Fibroblast of mammary gland (primary cell): ENCODE measurements around the gene LAMA5.
A peak's percentile ranks its signal among the peaks of the same experiment; 100 is the strongest.

Experiments
- DNase-seq: peaks from one replicate; pipeline ENCODE4 v3.0.0-alpha.2; 2010; ENCODE audit warnings: low read depth
- H3K4me3 ChIP-seq: 2 replicates; pipeline ENCODE4 v1.5.1; 2011; ENCODE audit warnings: low read depth, mild to moderate bottlenecking, low read length, moderate library complexity; ENCODE audit not compliant: control insufficient read depth
- TF ChIP-seq, protein P1 (sequence below): conservative IDR thresholded peaks from 2 replicates; pipeline ENCODE4 v1.5.1; 2011; ENCODE audit warnings: low read depth, low read length, inconsistent platforms; ENCODE audit not compliant: control insufficient read depth, insufficient read depth

The LAMA5 gene, protein sequence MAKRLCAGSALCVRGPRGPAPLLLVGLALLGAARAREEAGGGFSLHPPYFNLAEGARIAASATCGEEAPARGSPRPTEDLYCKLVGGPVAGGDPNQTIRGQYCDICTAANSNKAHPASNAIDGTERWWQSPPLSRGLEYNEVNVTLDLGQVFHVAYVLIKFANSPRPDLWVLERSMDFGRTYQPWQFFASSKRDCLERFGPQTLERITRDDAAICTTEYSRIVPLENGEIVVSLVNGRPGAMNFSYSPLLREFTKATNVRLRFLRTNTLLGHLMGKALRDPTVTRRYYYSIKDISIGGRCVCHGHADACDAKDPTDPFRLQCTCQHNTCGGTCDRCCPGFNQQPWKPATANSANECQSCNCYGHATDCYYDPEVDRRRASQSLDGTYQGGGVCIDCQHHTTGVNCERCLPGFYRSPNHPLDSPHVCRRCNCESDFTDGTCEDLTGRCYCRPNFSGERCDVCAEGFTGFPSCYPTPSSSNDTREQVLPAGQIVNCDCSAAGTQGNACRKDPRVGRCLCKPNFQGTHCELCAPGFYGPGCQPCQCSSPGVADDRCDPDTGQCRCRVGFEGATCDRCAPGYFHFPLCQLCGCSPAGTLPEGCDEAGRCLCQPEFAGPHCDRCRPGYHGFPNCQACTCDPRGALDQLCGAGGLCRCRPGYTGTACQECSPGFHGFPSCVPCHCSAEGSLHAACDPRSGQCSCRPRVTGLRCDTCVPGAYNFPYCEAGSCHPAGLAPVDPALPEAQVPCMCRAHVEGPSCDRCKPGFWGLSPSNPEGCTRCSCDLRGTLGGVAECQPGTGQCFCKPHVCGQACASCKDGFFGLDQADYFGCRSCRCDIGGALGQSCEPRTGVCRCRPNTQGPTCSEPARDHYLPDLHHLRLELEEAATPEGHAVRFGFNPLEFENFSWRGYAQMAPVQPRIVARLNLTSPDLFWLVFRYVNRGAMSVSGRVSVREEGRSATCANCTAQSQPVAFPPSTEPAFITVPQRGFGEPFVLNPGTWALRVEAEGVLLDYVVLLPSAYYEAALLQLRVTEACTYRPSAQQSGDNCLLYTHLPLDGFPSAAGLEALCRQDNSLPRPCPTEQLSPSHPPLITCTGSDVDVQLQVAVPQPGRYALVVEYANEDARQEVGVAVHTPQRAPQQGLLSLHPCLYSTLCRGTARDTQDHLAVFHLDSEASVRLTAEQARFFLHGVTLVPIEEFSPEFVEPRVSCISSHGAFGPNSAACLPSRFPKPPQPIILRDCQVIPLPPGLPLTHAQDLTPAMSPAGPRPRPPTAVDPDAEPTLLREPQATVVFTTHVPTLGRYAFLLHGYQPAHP (N-terminal part only)

GRCh38 chr20:62367136-62367632, at the start of gene LAMA5:
Gene LAMA5, minus strand, starts transcription at chr20:62367312. Its CDS starts 67 bp downstream, at chr20:62367245.
- DNase-seq = no peak
- peak within 1 kb of the TSS; percentile 37 for H3K4me3 ChIP-seq

GRCh38 chr20:62415354-62416111, 48.4 kb upstream of the LAMA5 start:
- TF ChIP-seq, protein P1, sequence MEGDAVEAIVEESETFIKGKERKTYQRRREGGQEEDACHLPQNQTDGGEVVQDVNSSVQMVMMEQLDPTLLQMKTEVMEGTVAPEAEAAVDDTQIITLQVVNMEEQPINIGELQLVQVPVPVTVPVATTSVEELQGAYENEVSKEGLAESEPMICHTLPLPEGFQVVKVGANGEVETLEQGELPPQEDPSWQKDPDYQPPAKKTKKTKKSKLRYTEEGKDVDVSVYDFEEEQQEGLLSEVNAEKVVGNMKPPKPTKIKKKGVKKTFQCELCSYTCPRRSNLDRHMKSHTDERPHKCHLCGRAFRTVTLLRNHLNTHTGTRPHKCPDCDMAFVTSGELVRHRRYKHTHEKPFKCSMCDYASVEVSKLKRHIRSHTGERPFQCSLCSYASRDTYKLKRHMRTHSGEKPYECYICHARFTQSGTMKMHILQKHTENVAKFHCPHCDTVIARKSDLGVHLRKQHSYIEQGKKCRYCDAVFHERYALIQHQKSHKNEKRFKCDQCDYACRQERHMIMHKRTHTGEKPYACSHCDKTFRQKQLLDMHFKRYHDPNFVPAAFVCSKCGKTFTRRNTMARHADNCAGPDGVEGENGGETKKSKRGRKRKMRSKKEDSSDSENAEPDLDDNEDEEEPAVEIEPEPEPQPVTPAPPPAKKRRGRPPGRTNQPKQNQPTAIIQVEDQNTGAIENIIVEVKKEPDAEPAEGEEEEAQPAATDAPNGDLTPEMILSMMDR = no peak
- no peak overlapping the region for H3K4me3 ChIP-seq
- DNase-seq = no peak

More at GRCh38 chr20:62367136-62367632, at the start of gene LAMA5:
- TF ChIP-seq, protein P1 = no peak

DNA sequence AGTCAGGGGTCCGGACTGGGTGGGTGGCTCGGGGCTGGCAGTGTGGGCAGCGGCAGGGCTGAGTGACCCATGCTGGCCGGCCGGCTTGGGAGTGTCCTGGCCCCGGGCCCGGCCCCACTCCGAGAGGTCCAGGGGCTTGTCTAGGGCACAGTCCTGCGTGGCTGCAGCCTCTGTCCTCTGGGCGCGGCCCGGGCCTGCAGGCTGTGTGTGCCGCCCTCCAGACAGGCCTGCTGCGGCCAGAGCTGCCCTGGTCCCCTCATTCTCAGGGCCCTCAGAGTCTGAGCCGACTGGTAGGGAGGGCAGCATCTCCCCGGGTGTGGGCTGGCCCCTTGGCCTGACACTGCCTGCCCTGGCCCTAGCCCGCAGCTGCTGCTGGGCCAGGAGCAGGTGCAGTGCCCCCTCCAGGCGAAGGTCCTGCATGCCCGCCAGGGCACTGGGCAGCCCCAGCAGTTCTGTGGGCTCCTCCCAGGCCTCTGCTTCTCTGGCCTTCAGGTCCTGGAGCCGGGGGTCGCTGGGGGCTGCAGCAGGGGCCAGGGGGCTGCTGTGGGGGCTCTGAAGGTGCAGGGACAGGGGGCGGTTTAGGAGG, 46.9 kb upstream of the LAMA5 start:
- DNase-seq = no peak

DNA sequence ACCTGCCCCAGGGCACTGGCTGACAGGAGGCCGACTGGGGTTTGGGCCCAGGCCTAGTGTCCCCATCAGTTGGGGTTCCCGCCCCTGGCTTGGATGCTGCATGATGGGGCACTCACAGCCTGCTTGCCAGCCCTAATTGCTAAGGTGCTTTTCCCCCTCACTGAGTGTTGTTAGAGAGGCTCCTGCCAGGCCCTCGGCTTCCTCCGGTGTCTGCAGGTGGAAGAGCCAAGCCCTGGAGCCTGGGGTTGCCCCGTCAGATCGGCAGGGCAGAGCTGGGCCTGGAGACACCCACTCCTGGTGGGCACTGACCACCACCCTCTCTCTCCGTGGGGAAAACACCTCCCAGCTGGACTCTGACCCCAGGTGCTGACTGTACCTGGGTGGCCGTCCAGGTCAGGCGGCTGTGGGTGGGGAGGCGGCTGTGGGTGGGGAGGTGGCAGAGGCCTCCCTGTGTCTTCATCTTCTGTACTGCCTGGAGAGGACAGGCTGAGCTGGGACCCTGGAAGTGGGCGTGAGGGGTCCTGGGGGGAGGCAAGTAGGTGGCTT, 46.0 kb upstream of the LAMA5 start:
- H3K4me3 ChIP-seq = no peak overlapping the region
- TF ChIP-seq, protein P1 = no peak
- no peak for DNase-seq

More for the DNA sequence above, 46.9 kb upstream of the LAMA5 start:
- TF ChIP-seq, protein P1 = no peak
- H3K4me3 ChIP-seq = no peak overlapping the region

- TF ChIP-seq, protein P1 = no peak
- DNase-seq = no peak
- H3K4me3 ChIP-seq = no peak overlapping the region
Observed at GRCh38 chr20:62412194-62413024, 45.3 kb upstream of the LAMA5 start.
